Small intestine (tissue), 16 donors: ENCODE data around the gene LCN2. TPM values are rescaled to one million over a fixed set of nuclear protein-coding genes. Genes with fewer than 3 reads are reported as not detected.

ENCODE experiments used
- DNase-seq, 2 donors: peaks; one replicate each; pipeline versions ENCODE4 v3.0.0 to v3.0.0-alpha.2; 2013
- FAIRE-seq: peaks from 2 replicates; lab custom pipeline; 2012; peaks lifted over from hg19 to GRCh38; lab: Jason Lieb, UNC
- H3K27ac ChIP-seq, 3 donors: one replicate each; pipeline ENCODE4 v1.5.1; 2013; ENCODE audit warnings: low read length in 2 of 3, mild to moderate bottlenecking in 2 of 3, control low read depth in 1 of 3, inconsistent platforms in 1 of 3, low read depth in 1 of 3, moderate library complexity in 1 of 3
- H3K27me3 ChIP-seq, 3 donors: one replicate each; pipeline ENCODE4 v1.6.1; 2013; ENCODE audit warnings: low read length in 3 of 3, inconsistent platforms in 1 of 3; ENCODE audit not compliant: control insufficient read depth in 3 of 3, insufficient read depth in 3 of 3
- H3K36me3 ChIP-seq, 3 donors: one replicate each; pipeline ENCODE4 v1.6.1; 2013; ENCODE audit warnings: low read length in 3 of 3, inconsistent platforms in 1 of 3, low read depth in 1 of 3, mild to moderate bottlenecking in 1 of 3, moderate library complexity in 1 of 3; ENCODE audit not compliant: control insufficient read depth in 3 of 3, insufficient read depth in 2 of 3
- H3K4me1 ChIP-seq, 3 donors: one replicate each; pipeline ENCODE4 v1.6.1; 2013; ENCODE audit warnings: low read length in 2 of 3, inconsistent platforms in 1 of 3, low read depth in 1 of 3, mild to moderate bottlenecking in 1 of 3, moderate library complexity in 1 of 3; ENCODE audit not compliant: control insufficient read depth in 3 of 3, insufficient read depth in 2 of 3
- H3K4me3 ChIP-seq, 3 donors: one replicate each; pipeline ENCODE4 v1.5.1; 2013; ENCODE audit warnings: low read length in 3 of 3, control low read depth in 1 of 3, inconsistent platforms in 1 of 3, low read depth in 1 of 3, mild to moderate bottlenecking in 1 of 3, moderate library complexity in 1 of 3
- H3K9me3 ChIP-seq, 2 donors: one replicate each; pipeline ENCODE4 v1.6.1; 2013; ENCODE audit warnings: low read depth in 1 of 2, low read length in 1 of 2; ENCODE audit not compliant: control insufficient read depth in 2 of 2, insufficient read depth in 1 of 2
- WGBS, 3 donors: extraction: QIAGEN DNeasy Blood & Tissue Kit; methylation state at CpG; one replicate each; pipeline ENCODE4 v1.1.7; 2013; 5-methylcytosine and 5-hydroxymethylcytosine counted together
- long read RNA-seq, 10 donors: transcript quantifications; one replicate each; lab custom pipeline, GENCODE V29; 2026
- polyA plus RNA-seq, 4 donors: library from polyadenylated mRNA; stranded (reverse) in 3 of 4; unstranded in 1 of 4; fragments of 200-250 nt in 3 of 4; fragments of 120-200 nt in 1 of 4; gene quantifications; one replicate each; pipeline versions ENCODE4 v1.2.1 to v1.2.3, GENCODE V29; 2013
- donor health status: healthy with polysubstance abuse.
- donor health status: control.
- donor health status: control.
- donor health status: Bipolar disorder and iron deficiency.
- donor health status: healthy.

The LCN2 gene
- 100 to 1,000 TPM in 1 of 4 donors, 1 to 10 TPM in 3; 1.6 to 582 (median 3.7) TPM for polyA plus RNA-seq
- long read RNA-seq, donor 1, partial matches to known transcripts: 0 of 1 reads
- long read RNA-seq, donor 1, other reads (novel, unspliced or antisense): 0 of 1 reads
- long read RNA-seq, donor 2, partial matches to known transcripts: 9 of 11 reads
- long read RNA-seq, donor 2, other reads (novel, unspliced or antisense): 0 of 11 reads
- long read RNA-seq, donor 3: 0 reads
- long read RNA-seq, donor 4: 0 reads
- long read RNA-seq, donor 5: 0 reads
- long read RNA-seq, donor 6: 0 reads
- long read RNA-seq, donor 7: 0 reads
- long read RNA-seq, donor 8, partial matches to known transcripts: 0 of 1 reads
- long read RNA-seq, donor 8, other reads (novel, unspliced or antisense): 0 of 1 reads
- long read RNA-seq, donor 9: 0 reads
- long read RNA-seq, donor 10, partial matches to known transcripts: 0 of 1 reads
- long read RNA-seq, donor 10, other reads (novel, unspliced or antisense): 0 of 1 reads

- Histone ChIP-seq H3K27me3 (no peaks in the 10 kb centered on the region), H3K27ac (peak within 1 kb of the TSS; percentile 18 to 97 (median 82)), H3K4me1 (peaks cover 0 to 43% (median 4%) of the 10 kb centered on the region in 3 donors), H3K4me3 (no peak within 1 kb of the TSS), H3K9me3 (no peaks in the 10 kb centered on the region), H3K36me3 (no peaks in the 10 kb centered on the region)
- FAIRE-seq: no peak
- peak; percentile 77 to 80 for DNase-seq
- WGBS, 3 donors: 19 to 55% (median 30%) methylated on average over 9 of the region's 9 CpGs
Observed at GRCh38 chr9:128149001-128149701, at the start of gene LCN2. Gene LCN2, plus strand, starts transcription at chr9:128149453. Its CDS starts 73 bp downstream, at chr9:128149526.

- peaks cover 12 to 62% (median 18%) of the 10 kb centered on the region in 3 donors for H3K4me1 ChIP-seq
- 34 to 55% (median 41%) methylated on average over 15 to 16 of the region's 16 CpGs for WGBS, 3 donors
Observed at GRCh38 chr9:128099932-128100491, 49.2 kb upstream of the LCN2 start.

GRCh38 chr9:128100581-128100980 is 48.7 kb upstream of the LCN2 start:
- FAIRE-seq (no peak), DNase-seq (no peak)
- Histone ChIP-seq H3K27me3 (no peaks in the 10 kb centered on the region), H3K9me3 (no peaks in the 10 kb centered on the region), H3K36me3 (peaks cover 10 to 72% (median 16%) of the 10 kb centered on the region in 3 donors), H3K27ac (peak overlapping the region; percentile 92 to 98 (median 93)), H3K4me1 (peaks cover 12 to 66% (median 18%) of the 10 kb centered on the region in 3 donors), H3K4me3 (peak overlapping the region in 1 of 3 donors; percentile 78)
- WGBS, 3 donors: 67 to 85% (median 77%) methylated on average over 10 of the region's 10 CpGs

More at GRCh38 chr9:128099932-128100491, 49.2 kb upstream of the LCN2 start:
- Histone ChIP-seq H3K27me3 (no peaks in the 10 kb centered on the region), H3K4me3 (peak overlapping the region in 2 of 3 donors; percentile 52 to 78), H3K36me3 (peaks cover 10 to 70% (median 16%) of the 10 kb centered on the region in 3 donors), H3K27ac (peak overlapping the region; percentile 92 to 98 (median 93)), H3K9me3 (no peaks in the 10 kb centered on the region)
- DNase-seq (no peak), FAIRE-seq (no peak)

GRCh38 chr9:128101231-128101661 is 48.0 kb upstream of the LCN2 start:
- 58 to 81% (median 70%) methylated on average over 12 of the region's 12 CpGs for WGBS, 3 donors
- Histone ChIP-seq H3K27ac (no peak overlapping the region), H3K4me3 (no peak overlapping the region), H3K4me1 (peaks cover 12 to 72% (median 18%) of the 10 kb centered on the region in 3 donors), H3K27me3 (no peaks in the 10 kb centered on the region), H3K9me3 (no peaks in the 10 kb centered on the region), H3K36me3 (peaks cover 10 to 79% (median 16%) of the 10 kb centered on the region in 3 donors)
- DNase-seq (no peak), FAIRE-seq (no peak)

- DNase-seq: no peak
- no peak for FAIRE-seq
Observed at GRCh38 chr9:128101690-128102089, 47.6 kb upstream of the LCN2 start.

GRCh38 chr9:128102196-128102595 is 47.1 kb upstream of the LCN2 start:
- 84 to 87% (median 86%) methylated on average over 12 to 13 of the region's 13 CpGs for WGBS, 3 donors
- Histone ChIP-seq H3K27me3 (no peaks in the 10 kb centered on the region), H3K4me3 (no peak overlapping the region), H3K27ac (peak overlapping the region in 2 of 3 donors; percentile 68 to 93), H3K36me3 (peaks cover 17 to 86% (median 25%) of the 10 kb centered on the region in 3 donors), H3K4me1 (peaks cover 12 to 71% (median 18%) of the 10 kb centered on the region in 3 donors), H3K9me3 (no peaks in the 10 kb centered on the region)
- DNase-seq (no peak), FAIRE-seq (no peak)

More at GRCh38 chr9:128101690-128102089, 47.6 kb upstream of the LCN2 start:
- 48 to 78% (median 60%) methylated on average over 20 of the region's 20 CpGs for WGBS, 3 donors
- peaks cover 12 to 72% (median 18%) of the 10 kb centered on the region in 3 donors for H3K4me1 ChIP-seq
- no peaks in the 10 kb centered on the region for H3K9me3 ChIP-seq
- H3K27ac ChIP-seq: peak overlapping the region in 1 of 3 donors; percentile 24
- H3K27me3 ChIP-seq: no peaks in the 10 kb centered on the region
- H3K4me3 ChIP-seq: no peak overlapping the region
- peaks cover 12 to 83% (median 20%) of the 10 kb centered on the region in 3 donors for H3K36me3 ChIP-seq

- DNase-seq: peak; percentile 57 to 73
- Histone ChIP-seq H3K4me3 (no peak overlapping the region), H3K27me3 (no peaks in the 10 kb centered on the region), H3K4me1 (peaks cover 12 to 65% (median 16%) of the 10 kb centered on the region in 3 donors), H3K9me3 (no peaks in the 10 kb centered on the region), H3K36me3 (peaks cover 19 to 91% (median 33%) of the 10 kb centered on the region in 3 donors), H3K27ac (peak overlapping the region; percentile 68 to 93 (median 91))
- 57 to 84% (median 70%) methylated on average over 23 of the region's 23 CpGs for WGBS, 3 donors
- FAIRE-seq: no peak
Observed at GRCh38 chr9:128102861-128103588, 46.2 kb upstream of the LCN2 start.
